ENCODE data around the gene CPEB3.

GRCh38 chr10:92323079-92323478 lies 32.2 kb upstream of the CPEB3 start:
- TF ChIP-seq, protein P1, sequence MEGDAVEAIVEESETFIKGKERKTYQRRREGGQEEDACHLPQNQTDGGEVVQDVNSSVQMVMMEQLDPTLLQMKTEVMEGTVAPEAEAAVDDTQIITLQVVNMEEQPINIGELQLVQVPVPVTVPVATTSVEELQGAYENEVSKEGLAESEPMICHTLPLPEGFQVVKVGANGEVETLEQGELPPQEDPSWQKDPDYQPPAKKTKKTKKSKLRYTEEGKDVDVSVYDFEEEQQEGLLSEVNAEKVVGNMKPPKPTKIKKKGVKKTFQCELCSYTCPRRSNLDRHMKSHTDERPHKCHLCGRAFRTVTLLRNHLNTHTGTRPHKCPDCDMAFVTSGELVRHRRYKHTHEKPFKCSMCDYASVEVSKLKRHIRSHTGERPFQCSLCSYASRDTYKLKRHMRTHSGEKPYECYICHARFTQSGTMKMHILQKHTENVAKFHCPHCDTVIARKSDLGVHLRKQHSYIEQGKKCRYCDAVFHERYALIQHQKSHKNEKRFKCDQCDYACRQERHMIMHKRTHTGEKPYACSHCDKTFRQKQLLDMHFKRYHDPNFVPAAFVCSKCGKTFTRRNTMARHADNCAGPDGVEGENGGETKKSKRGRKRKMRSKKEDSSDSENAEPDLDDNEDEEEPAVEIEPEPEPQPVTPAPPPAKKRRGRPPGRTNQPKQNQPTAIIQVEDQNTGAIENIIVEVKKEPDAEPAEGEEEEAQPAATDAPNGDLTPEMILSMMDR (IDR thresholded peaks at IDR 0.05 in 8 of 11, conservative IDR thresholded peaks at IDR 0.05 in 3 of 11) = no peak
- TF ChIP-seq POLR2A (IDR thresholded peaks at IDR 0.05) (no peak), POLR2AphosphoS5 (IDR thresholded peaks at IDR 0.05) (no peak)
